RWPE2 (cell line): ENCODE data around the gene TCEA2.

Source experiments
- ATAC-seq: fragments of 200-7000 bp; cut with Tn5 transposase; 3 replicates; pipeline ENCODE4 v1.9.1; 2021; ENCODE audit warnings: low read depth
- DNase-seq: peaks from one replicate; pipeline ENCODE4 v3.0.0-alpha.2; 2020; ENCODE audit warnings: low spot score
- H3K27ac ChIP-seq: fragments of 450-650 bp; 2 replicates; pipeline ENCODE4 v1.5.1; 2017; ENCODE audit warnings: mild to moderate bottlenecking; ENCODE audit not compliant: poor library complexity, severe bottlenecking
- H3K27me3 ChIP-seq: fragments of 250-450 bp; sonication (Bioruptor Pico); 2 replicates; pipeline ENCODE4 v1.5.1; 2021; ENCODE audit warnings: mild to moderate bottlenecking, moderate library complexity; ENCODE audit not compliant: insufficient read depth, poor library complexity, severe bottlenecking
- H3K36me3 ChIP-seq: fragments of 250-450 bp; sonication (Bioruptor Pico); 2 replicates; pipeline ENCODE4 v1.5.1; 2020; ENCODE audit warnings: low read depth, mild to moderate bottlenecking, moderate library complexity
- H3K4me1 ChIP-seq: fragments of 250-450 bp; sonication (Bioruptor Pico); 2 replicates; pipeline ENCODE4 v1.5.1; 2021; ENCODE audit warnings: mild to moderate bottlenecking, moderate library complexity; ENCODE audit not compliant: insufficient read depth, poor library complexity, severe bottlenecking
- H3K4me3 ChIP-seq: fragments of 250-450 bp; sonication (Bioruptor Pico); 2 replicates; pipeline ENCODE4 v1.5.1; 2021; ENCODE audit warnings: mild to moderate bottlenecking, moderate library complexity; ENCODE audit not compliant: severe bottlenecking
- H3K9me3 ChIP-seq: fragments of 250-450 bp; sonication (Bioruptor Pico); 2 replicates; pipeline ENCODE4 v1.5.1; 2021; ENCODE audit warnings: mild to moderate bottlenecking, moderate library complexity; ENCODE audit not compliant: severe bottlenecking
- CTCF ChIP-seq: fragments of 450-650 bp; IDR thresholded peaks from one replicate; pipeline ENCODE4 v1.5.1; 2017; ENCODE audit warnings: mild to moderate bottlenecking, moderate library complexity; ENCODE audit not compliant: poor library complexity, severe bottlenecking

Gene TCEA2

GRCh38 chr20:64032706-64033624 lies 30.0 kb upstream of the TCEA2 start:
- Histone ChIP-seq H3K27me3 (peaks cover 6% of the 10 kb centered on the region), H3K4me3 (no peak overlapping the region), H3K27ac (no peak overlapping the region), H3K36me3 (peaks cover 38% of the 10 kb centered on the region), H3K9me3 (no peaks in the 10 kb centered on the region), H3K4me1 (no peaks in the 10 kb centered on the region)
- no peak for ATAC-seq
- TF ChIP-seq CTCF, result no peak
- DNase-seq, result no peak

DNA sequence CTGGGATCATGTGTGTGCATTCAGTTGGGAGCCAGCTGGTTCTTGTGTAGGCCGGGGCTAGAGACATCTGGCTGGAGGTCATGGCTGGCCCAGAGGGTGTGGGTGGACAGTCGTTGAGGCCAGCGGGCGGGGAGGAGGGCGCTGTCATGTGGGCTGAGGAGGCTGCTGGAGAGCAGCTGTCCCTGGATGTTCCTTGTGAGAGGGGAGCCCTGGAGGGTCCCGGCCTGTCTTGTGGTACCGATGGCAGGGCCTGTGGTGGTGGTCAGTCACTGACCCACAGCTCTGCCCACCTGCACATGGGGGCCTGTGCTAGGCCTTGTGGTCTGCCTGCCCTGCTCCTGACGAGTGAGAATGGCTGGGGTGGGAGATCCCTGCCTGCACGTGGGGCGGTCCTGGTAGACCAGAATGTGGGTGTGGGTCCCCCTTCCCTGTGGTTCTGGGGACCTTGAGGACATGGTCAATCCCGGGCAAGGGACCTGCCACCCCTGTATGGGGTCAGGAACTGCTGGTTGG lies 29.0 kb upstream of the TCEA2 start:
- peaks cover 28% of the 10 kb centered on the region for H3K36me3 ChIP-seq
- H3K27me3 ChIP-seq, result peaks cover 6% of the 10 kb centered on the region

DNA sequence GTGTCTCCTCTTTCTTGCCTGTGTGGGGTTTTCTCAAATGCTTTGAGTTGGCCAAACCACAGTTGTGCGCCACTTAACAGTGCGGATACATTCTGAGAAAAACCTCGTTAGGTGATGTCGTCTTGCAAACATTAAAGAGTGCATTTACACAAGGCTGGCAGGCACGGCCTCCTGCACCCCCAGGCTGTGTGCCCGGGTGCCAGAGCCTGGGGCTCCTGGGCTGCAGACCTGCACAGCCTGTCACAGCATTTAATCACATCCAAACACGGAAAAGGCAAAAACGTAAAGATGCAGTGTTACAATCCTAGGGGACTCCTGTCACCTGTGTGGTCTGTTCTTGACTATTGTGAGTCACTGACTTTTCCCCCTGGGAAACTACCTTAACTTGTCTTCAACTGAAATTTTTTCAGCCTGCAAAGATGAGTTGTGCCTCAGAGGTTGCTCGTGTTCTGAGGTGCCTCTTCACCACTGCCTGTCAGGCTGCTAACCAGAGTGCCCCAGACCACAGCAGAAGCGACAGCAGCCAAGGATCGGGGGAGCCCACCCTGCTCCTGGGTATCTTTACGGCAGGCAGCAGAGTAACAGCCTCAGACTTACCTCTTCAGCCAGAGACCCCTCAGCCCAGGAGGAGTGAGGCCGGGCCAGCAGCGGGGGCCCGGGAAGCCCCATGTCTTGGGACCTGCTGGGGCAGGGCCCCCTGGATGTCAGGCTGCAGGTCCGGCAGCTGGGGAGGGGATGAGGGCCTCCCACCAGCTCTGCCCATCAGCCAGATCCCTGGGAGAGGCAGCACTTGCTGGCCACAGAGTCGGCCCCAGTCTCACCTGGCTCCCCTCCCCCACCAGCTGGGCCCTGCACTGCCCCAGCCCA lies 27.7 kb upstream of the TCEA2 start:
- DNase-seq (no peak), ATAC-seq (no peak)
- peaks cover 6% of the 10 kb centered on the region for H3K27me3 ChIP-seq
- no peaks in the 10 kb centered on the region for H3K9me3 ChIP-seq
- TF ChIP-seq CTCF, result no peak
- no peak overlapping the region for H3K4me3 ChIP-seq
- no peak overlapping the region for H3K27ac ChIP-seq
- H3K4me1 ChIP-seq, result no peaks in the 10 kb centered on the region
- peaks cover 18% of the 10 kb centered on the region for H3K36me3 ChIP-seq

More for the DNA sequence above, 29.0 kb upstream of the TCEA2 start:
- Histone ChIP-seq H3K4me3 (no peak overlapping the region), H3K27ac (no peak overlapping the region), H3K4me1 (no peaks in the 10 kb centered on the region), H3K9me3 (no peaks in the 10 kb centered on the region)
- TF ChIP-seq CTCF, result no peak
- ATAC-seq, result no peak
- no peak for DNase-seq

- ATAC-seq (no peak), DNase-seq (no peak)
- no peak for TF ChIP-seq CTCF
- H3K27ac ChIP-seq, result no peak within 1 kb of the TSS
- no peaks in the 10 kb centered on the region for H3K9me3 ChIP-seq
- H3K36me3 ChIP-seq, result peaks cover 12% of the 10 kb centered on the region
- no peak within 1 kb of the TSS for H3K4me3 ChIP-seq
- H3K4me1 ChIP-seq, result no peaks in the 10 kb centered on the region
- peaks cover 6% of the 10 kb centered on the region for H3K27me3 ChIP-seq
These were observed 27.1 kb upstream of the TCEA2 start, which contains the start of gene C20orf204 for GRCh38 chr20:64035933-64036345. C20orf204 (plus strand) TSS chr20:64036182; CDS start chr20:64036324, 142 bp downstream.
